GM21576 (cell line): ENCODE results near the gene POP4.

Source experiments
- ATAC-seq: cut with Tn5 transposase; IDR thresholded peaks from one replicate; pipeline ENCODE4 v1.9.1; 2021; ENCODE audit warnings: mild to moderate bottlenecking, moderate library complexity; ENCODE audit not compliant: unreplicated experiment

Gene POP4

DNA sequence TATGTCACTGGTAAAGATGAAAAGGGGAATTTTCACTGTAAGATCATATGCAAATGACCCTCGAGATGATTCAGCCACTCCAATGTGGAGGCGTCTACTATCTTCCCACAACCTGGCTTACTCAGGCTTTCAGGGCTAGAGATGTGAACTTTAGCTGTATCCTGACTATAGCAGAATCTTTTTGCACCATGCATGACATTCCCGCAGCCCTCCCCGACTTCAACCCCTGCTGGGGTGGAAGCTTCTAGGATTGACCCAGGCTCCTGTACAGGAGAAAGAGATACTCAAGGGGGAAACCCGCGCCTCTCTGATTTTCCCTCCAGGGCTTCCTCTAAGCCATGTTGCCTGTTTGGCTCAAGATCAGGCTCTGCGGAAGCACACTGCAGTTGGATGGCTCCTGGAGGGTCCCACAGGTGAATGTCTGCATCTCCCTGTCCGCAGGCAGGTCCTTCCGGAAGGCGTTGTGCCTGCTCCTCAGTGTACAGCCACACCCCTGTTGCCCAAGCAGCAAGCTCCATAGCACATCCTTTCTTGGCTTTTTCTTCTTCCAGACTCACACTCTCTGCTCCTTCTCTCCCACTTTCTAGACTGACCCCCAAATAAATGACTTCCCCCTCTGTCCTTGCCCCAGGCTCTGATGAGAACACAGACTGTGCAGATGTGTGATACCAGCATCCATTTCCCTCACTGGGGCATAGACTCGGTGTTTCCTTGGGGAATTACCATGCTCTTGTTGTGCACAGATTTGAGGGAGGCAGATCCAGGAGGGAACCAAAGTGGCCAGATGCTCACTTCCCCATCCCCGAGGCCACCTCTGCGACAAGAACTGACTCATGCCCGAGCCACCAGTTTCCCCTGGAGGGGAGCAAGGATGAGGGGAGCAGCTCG, 29.1 kb upstream of the POP4 start:
- ATAC-seq, result no peak

DNA sequence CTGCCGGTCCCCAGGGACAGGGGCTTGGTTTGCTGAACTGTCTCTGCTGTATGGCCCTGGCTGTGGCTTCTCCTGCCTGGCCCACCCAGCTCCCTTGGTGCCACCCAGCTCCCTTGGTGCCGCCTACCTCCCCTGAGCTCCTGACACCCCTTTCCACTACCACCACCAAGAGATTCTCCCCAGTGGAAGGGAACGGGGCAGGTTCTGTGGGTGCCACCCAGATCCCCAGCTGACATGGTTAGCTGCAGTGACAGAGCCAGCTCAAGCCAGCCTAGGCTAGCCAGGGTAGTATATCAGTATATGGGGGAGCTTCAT, 28.5 kb upstream of the POP4 start:
- ATAC-seq, result no peak

DNA sequence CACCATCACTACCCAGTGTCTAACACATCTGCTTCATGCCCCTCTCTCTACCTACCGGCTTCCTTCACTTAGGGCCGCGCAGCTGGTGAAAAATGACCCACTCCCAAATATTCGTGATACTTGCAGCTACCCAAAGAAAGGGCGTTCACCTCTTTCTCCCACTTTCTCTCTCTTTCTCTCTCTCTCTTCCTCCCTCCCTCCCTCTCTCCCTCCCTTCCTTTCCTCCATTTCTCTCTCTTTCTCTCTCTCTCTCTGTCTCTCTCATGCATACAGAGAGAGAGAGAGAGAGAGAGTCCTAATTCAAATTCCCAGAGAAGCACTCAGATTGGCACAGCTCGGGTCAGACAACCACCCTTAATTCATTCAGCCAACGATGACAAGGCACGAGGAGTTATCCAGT, 27.7 kb upstream of the POP4 start:
- ATAC-seq, result no peak

DNA sequence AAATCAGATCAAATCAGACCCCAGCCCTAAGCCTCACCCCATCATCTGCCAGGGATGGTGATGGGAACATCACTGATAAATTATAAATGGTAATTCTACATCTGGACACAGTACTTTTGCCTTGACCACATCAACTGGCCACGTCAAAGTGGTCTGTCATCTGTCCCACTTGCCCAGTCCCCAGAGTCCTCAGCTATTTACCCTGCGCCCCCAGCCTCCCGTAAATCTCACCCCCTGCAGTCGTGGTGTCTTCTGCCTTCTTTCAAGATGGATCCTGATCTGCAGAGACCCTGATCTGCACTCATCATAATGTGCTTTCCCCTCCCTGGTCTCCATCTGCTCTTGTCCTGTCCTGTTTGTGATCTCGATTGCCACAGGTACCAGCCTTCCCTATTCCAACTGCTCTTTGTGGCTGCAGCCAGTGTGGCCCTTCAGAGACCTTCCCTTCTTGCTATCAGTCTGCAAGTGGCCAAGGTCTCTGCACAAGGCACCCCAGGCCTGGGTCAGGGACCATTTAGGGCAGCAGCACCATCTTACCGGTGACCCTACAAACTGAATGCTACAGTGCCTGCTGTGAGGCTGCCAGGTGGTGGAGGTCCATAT, 26.7 kb upstream of the POP4 start:
- no peak for ATAC-seq

DNA sequence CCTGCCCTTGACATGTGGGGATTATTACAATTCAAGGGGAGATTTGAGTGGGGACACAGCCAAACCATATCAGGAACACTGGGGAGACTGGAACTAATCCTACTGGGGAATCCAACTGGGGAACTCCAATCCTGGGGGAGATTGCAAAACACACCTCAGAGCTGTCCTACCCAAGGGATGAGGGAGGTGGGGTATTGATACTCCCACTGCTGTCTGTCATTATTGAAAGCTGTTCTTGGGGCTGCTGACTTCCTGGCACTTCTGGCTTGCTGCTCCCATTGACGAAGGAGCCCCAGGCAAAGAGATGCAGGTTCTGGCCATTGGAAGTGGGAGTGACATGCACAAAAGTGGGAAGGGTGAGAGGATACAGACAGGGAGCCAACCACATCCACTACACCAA, 24.7 kb upstream of the POP4 start:
- ATAC-seq, result no peak

DNA sequence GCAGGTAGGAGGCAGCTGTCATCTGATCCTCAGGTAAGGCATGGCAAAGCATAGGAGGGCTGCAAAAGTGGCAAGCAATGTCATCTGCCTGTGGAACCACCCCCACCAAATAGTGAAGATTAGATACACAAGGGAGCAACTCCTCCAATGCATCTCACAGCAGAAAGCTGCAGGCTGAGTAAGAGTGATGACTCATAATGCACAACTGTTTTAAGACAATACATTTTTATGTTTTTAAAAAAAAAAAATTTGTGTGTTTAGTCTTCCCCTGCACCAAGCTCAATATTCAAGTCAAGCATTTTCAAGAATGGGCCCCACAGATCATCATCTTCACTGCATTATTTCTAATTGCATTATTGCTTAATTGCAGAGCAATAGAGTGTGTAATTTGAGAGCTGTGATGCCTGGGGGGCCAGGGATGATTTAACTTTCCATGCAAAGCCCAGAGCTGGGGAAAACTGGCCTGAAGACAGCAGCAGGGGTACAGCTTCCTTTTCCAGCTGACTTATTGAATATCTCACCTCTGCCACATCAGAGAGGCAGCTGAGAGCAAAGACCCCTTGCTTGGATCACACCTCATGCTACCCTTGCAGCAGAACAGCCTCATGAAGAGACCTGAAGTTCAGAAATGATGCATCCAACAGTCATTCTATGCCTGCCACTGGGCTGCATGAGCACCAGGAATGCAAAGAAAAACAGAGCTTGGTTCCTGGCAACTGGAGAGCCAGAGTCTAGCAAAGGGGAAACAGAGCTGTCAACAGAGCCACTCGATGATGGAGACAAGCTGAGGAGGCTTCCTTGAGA, 22.7 kb upstream of the POP4 start:
- ATAC-seq, result no peak

DNA sequence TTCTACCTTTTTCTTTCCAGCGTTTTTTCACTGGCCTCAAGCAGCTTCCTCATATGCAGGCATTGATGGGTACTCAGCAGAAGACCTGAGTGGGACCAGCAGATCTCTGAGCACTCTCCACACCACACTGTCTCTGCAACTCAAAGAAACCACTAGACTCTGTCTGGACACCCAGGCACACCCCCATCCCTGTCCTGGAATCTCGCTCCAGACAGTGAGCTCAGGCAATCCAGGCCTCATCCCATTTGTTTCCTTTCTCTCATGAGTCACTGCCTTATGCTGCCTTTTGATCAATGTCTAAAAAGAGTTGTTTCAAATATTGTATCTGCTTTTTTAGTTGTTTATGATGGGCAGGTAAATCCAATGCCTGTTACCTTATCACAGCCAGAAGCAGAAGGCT, 19.7 kb upstream of the POP4 start:
- no peak for ATAC-seq

DNA sequence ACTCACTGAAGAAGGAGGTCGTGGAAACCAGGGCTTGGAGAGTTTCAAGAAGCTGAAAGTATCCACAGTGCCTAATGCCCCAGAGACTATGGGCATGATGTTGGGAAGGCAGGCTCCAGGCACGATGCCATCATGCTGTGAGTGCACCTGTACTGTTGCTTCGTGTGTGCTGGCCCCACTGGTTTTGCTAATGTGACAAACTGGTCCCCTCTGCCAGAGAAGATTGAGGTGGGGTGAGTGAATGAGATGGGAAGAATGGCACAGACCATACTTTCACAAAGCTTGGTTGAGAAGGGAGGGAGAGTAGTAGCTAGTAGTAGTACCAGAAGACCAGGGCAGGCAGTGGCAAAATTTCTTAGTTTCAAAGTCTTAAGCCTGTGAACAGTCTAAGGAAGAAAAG, 19.0 kb upstream of the POP4 start:
- no peak for ATAC-seq

DNA sequence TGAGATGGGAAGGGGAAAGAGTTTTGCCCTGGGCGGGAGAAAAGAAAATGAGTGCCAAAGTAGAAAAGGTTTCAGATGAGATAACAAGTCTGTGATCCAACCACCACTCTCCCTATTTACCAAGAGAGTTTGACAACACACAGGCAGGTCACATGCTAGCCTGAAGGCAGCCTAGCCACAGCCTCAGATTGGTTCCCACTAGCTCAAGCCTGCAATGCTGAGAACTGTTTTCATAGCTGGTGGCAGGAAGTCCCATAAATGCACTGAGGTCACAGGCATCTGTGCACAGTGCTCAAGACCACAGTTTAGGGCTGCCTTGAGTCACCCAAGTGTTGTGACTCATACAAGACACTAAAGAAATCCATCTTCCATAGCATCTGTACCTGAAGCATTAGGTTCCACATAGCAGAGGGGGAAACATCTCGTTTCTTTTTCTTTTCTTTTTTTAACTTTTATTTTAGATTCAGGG, 18.5 kb upstream of the POP4 start:
- peak; percentile 90 for ATAC-seq

DNA sequence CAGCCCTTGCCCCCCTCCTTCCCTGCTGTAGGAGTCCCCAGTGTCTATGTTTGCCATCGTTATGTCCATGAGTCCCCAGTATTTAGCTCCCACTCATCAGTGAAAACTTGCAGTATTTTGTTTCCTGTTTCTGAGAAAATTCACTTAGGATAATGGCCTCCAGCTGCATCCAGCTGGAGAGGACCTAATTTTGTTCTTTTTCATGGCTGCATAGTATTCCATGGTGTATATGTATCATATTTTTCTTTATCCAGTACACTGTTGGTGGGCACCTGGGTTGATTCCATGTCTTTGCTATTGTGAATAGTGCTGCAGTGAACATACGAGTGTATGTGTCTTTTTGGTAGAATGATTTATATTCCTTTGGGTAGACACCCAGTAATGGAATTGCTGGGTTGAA, 18.0 kb upstream of the POP4 start:
- no peak for ATAC-seq

DNA sequence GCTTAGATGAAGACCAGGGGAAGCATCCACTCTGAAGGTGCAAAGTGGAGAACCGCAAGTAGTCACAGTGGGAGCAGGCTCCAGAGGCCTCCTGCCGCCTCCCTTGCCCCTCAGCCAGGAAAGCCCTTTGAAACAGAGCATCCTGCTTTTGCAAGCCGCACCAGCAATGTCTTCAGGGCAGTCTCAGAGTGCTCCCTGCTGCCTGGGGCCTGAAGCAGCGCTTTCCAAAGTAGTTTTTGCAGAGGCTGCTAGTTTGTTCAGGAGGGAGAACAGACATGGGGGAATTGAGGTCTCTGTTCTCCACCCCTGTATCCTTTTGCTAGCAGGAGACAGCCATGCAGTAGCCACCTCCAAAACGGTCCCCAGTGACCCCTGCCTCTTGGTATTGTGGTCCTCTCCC, 15.8 kb upstream of the POP4 start:
- ATAC-seq, result no peak

DNA sequence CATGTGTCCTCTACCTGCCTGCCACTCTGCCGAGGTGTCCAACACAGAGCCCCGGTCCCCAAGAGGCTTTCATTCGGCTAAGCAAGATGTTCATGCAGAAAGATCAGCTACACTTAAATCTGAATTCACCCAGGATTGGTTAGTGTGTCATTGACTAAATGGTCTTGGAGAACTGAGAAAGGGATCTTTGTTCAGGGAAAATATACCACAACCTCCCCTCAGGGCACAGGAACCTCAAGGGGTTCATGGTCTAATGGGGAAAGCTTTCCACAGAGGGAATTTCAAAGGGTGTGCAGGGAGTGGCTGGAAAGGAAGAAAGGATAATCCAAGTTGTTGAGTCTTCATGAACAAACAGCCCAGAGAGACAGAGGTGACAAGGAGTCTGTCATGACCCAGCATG, 14.4 kb upstream of the POP4 start:
- no peak for ATAC-seq

DNA sequence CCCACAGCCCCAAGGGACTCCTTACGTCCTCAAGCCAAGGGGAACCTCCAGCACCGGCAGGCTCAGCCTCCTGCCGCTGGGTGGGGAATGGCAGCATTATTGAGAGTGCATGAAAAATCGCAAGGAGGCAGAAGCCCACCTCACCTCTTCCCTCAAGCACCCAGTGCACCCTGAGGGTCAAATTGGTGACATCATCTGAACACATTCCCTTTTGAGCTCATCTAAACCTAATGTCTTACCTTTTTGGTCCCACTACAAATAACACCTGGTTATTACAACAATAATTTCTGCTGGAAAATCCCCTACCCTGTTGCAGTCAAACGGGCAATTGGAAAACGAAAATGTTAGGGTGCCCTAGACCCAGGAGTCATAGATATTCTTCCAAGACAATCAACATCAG, 12.2 kb upstream of the POP4 start:
- ATAC-seq, result no peak

DNA sequence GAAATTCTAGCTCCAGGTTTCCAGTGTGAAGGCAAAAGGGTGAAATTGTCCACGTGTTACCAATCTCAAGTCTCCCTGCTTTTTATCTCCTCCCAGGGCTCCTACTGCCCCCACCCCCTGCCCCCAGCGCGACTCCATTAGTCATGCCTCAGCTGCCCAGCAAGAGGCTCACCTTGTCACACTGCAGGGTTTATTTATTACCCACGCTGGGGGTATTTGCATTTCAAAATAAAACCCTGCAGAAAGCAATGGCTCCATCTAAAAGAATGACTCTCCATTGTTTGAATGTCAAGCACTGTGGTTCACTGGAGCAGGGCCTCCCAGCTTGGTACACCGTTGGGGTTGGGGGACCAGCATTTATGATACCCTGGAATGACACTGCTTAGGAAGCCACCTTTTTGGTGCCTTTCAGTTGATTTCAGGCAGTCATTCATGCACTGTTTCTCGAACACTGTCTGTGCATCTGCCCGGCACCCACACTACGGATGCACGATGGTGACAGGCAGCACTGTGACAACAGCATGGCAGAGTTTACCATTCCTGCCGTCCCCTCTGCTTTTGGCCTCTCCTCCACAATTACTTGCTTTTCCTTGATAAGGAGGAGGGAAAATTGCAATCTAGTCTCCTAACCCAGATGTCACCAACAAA, 9.9 kb upstream of the POP4 start:
- ATAC-seq, result no peak

DNA sequence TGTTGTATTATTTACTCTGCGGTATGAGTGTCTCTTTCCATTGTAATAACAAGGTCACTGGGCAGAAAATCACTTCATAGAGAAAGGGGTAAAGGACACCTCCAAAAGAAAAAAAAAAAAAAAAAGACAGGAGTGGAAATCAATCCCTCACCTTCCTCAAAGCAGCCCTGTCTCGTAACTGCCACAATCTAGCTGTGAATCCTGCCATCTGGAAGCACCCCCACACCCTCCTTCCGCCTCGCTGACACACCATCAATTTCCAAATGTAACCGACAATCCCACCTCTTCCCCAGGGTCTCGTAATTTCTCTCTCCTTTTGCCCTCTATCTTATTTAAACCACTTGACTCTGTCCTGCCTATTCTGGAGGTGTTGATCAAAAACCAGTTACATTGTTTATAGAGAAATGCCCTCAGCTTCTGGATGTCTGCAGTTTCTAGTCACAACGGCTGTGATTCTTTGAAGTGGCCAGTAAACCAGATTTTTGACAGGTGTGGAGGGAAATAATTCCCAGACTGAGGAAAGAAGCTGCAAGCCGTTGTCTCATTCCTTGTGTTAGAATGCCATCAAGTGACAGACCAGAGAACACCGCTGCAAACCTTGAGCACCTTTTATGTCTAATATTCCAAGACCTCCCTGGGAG, 9.1 kb upstream of the POP4 start:
- no peak for ATAC-seq

DNA sequence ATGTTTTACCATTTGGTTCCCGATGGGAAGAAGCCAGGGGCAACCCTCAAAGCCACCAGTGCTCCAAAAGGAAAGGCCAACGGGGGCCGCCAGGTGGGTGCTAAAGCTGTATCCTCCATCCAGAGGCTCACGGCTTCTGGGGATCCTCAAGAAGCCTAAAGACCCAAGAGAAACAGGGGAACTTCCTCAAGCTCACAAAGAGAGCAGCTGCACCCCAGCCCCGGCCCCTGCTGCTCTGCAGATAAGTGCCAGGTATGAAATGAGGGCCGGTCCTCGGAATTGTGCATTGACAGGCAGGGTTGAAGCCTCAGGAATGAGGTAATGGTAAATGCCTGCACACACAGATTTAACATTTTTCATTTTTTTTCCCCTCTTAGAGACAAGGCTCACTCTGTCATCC, 8.0 kb upstream of the POP4 start:
- no peak for ATAC-seq

DNA sequence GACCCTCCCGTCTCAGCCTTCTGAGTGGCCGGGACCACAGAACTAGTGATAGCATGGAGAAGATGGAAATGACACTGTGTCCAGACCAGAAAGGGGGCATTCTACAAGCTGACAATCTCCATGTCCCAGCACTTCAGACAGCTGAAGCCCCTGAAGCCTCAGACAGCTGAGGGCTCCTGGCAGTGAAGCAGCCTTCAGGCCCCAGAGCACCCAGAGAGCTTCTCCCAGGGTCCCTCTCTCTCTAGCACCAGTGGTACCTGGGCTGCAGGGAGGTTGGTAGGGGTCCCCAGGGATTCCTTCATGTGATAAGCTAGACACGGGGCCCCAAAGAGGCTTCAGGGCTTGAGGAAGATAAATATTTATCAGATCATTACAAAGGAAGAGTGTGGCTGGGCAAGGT, 7.6 kb upstream of the POP4 start:
- no peak for ATAC-seq

DNA sequence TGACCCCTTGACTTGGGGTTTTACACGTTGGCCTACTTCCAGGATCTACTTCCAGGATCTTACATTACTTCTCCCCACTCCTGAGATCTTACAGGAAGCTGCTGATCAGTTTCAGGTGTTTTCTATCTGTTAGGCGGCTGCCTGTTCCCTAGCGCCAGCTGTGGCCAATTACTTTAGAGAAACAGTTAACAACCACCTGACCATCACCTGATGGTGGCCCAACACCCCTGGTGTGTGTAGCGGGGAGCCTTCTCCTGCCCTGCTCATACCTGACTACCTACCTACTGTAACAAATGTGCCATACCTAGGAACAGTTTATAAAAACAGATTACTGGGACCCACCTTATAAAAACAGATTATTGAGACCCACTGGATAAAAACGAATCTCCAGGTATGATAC, 2.8 kb upstream of the POP4 start:
- no peak for ATAC-seq

DNA sequence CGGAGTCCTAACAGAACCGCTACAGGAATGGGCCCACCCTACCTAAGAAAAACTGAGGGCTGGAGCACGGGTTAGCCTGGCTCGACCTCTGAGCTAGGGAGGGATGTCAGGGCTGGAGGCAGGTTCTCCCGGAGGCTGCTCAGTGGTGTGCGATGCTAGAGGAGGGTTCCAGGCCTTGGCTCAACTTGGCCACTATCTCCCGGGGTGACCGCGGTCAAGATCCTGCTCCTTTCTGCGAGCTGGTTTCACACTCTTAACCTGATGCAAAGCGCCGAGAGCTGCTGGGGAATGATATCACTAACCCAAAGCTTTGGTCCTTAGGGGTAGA, 301 bp downstream of the POP4 start:
- ATAC-seq, result peak; percentile 12

DNA sequence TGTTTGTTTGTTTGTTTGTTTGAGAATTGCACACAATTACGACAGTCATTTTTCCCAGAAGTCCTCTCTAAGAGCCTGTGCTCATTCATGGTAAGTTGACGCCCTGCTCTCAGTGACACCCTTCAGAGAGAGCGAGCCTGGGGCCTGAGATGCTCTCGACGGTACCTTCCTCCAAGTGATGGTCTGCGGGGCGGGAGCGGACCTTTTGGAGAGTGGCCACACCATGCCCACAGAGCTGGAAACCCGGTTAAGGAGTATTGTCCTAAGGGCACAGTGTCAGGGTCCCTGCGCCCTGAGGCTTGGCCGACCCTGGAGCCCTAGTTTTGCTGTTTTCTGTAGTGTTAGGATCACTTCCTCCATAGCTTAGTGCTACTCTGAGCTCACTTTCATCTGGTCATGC, 3.6 kb downstream of the POP4 start:
- ATAC-seq, result no peak

DNA sequence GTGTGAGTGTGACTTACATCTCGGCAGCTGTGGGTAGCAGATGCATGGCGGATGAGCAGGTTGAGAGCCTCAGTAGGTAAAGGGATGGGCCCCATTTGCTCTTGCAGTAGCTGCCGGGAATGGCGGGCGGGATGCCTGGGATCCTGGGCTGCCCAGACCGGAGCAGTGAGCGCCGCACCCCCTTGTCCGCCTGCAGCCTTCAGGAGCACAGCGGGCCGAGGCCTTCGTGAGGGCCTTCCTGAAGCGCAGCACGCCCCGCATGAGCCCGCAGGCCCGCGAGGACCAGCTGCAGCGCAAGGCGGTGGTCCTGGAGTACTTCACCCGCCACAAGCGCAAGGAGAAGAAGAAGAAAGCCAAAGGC, 4.1 kb downstream of the POP4 start:
- ATAC-seq, result no peak
